H1 (cell line): ENCODE measurements around the gene CPPED1. TPM values are rescaled to one million over a fixed set of nuclear protein-coding genes. Genes with fewer than 3 reads are reported as not detected.

Experiments
- KDM4A ChIP-seq: IDR thresholded peaks from one replicate; pipeline ENCODE4 v1.7.1; 2012; ENCODE audit warnings: low read depth, mild to moderate bottlenecking, moderate library complexity, low read length, inconsistent platforms; ENCODE audit not compliant: severe bottlenecking
- ZNF274 ChIP-seq: IDR thresholded peaks from 2 replicates; pipeline ENCODE4 v1.7.0; 2012; ENCODE audit warnings: low read length, borderline replicate concordance; ENCODE audit errors: extremely low read depth
- polyA plus RNA-seq, 7 experiments: library from polyadenylated mRNA; depleted of rRNA in 3 of 7; stranded (reverse) in 5 of 7; unstranded in 2 of 7; fragments of >200 nt in 5 of 7; fragments of 200-250 nt in 2 of 7; gene quantifications; 1 replicate in 5 of 7; 2 replicates in 1 of 7; 4 replicates in 1 of 7; pipeline versions ENCODE4 v1.2.1 to v1.2.3, GENCODE V29; 2011 to 2013; ENCODE audit warnings: missing spikeins in 2 of 7, mixed read lengths in 2 of 7
- total RNA-seq: library from RNA; stranded (reverse); fragmentation: NEBNext Ultra II Directional; extraction: Animal tissue kit (Norgen Biotek cat#: 25700); gene quantifications from 2 replicates; pipeline ENCODE4 v1.2.1, GENCODE V29; 2021

The CPPED1 gene
- total and polyA plus RNA-seq, 2 of the 8 experiments (the other 6 are each of a cell fraction or from before 2014, with no cell fraction given), result 3.5 to 11.2 TPM

DNA sequence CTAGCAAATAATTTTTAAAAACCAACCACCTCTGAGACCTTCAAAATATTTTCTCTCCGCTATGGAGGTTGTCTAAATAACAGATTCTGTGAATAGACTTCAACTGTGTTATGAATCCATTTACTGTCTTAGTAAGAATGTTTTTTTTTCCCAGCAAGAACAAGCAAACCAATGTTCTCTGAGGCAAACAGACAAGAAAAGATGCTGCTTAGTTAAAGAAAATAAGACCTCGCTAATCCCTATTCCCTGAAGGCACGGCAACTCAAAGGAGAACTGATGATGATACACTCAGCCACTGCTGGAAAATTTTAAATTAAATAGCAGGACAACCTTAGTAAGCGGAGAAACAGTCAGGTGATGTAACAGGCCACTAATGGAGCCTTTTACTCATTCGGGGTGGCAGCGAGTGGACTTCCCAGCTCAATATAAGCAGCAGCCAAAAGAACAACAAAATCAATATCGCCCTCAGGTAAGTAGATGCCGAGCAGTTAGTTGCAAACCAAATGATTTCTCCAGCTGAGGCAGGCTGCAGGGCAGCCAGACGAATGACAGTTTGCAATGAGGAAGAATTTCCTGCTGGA lies 81.8 kb downstream of the CPPED1 start (continued):
- TF ChIP-seq KDM4A (no peak), ZNF274 (no peak)
